Measurements from ENCODE around the gene SQSTM1.

SQSTM1 gene

DNA sequence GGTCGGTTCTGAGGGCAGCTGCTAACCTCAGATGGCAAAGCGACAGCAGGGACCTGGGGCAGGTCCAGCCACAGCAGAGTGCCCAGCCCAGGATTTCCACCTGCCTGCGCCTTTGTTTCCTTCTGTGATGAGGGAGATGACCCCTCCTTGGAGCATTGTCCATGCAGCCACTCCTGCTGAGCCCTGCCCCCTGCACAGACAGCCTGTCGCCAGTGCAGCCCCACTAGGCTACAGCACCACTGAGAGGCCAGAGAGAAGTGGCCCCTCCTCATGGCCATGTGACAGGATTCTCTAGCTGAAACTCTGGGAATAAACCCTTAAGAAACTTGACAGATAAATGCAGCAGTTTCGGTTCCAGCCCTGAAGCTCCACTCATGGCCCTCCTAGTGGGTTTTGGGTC is 48.4 kb downstream of the SQSTM1 start:
- no peak overlapping the region for H3K27ac ChIP-seq
- TF ChIP-seq, protein P1, sequence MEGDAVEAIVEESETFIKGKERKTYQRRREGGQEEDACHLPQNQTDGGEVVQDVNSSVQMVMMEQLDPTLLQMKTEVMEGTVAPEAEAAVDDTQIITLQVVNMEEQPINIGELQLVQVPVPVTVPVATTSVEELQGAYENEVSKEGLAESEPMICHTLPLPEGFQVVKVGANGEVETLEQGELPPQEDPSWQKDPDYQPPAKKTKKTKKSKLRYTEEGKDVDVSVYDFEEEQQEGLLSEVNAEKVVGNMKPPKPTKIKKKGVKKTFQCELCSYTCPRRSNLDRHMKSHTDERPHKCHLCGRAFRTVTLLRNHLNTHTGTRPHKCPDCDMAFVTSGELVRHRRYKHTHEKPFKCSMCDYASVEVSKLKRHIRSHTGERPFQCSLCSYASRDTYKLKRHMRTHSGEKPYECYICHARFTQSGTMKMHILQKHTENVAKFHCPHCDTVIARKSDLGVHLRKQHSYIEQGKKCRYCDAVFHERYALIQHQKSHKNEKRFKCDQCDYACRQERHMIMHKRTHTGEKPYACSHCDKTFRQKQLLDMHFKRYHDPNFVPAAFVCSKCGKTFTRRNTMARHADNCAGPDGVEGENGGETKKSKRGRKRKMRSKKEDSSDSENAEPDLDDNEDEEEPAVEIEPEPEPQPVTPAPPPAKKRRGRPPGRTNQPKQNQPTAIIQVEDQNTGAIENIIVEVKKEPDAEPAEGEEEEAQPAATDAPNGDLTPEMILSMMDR (conservative IDR thresholded peaks at IDR 0.05), result no peak

- H3K27ac ChIP-seq, result no peak overlapping the region
- TF ChIP-seq, protein P1 (conservative IDR thresholded peaks at IDR 0.05), result no peak
Observed at GRCh38 chr5:179869641-179870402, 49.1 kb downstream of the SQSTM1 start.

DNA sequence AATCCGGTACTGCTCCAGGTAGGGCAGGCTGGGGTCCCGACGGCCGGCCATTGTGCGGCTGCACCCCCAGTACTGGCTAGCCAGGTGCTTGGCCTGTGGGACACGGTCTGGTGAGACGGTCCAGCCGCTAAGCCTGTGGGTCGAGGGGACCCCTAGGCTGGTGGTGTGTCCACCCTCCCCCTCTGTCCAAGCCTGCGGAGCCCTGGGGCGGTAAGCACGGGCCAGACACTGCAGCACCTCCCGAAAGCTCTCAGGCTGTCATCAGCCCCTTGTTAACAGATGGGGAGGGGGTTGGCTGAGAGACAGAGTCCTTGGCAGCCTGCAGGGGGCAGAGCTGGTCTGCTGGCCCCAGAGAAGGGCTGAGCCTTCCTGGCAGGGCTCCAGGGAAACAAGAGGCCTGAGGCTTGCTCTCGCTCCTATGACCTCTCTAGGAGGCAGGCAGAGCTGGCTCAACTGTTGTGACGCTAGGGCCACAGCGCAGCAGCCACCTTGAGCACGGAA is 49.7 kb downstream of the SQSTM1 start:
- peak overlapping the region; percentile 36 for H3K27ac ChIP-seq
- TF ChIP-seq, protein P1 (conservative IDR thresholded peaks at IDR 0.05), result peak; percentile 92

- TF ChIP-seq, protein P1 (conservative IDR thresholded peaks at IDR 0.05), result no peak
- peak overlapping the region; percentile 36 for H3K27ac ChIP-seq
Observed at GRCh38 chr5:179870952-179871351, 50.2 kb downstream of the SQSTM1 start.

DNA sequence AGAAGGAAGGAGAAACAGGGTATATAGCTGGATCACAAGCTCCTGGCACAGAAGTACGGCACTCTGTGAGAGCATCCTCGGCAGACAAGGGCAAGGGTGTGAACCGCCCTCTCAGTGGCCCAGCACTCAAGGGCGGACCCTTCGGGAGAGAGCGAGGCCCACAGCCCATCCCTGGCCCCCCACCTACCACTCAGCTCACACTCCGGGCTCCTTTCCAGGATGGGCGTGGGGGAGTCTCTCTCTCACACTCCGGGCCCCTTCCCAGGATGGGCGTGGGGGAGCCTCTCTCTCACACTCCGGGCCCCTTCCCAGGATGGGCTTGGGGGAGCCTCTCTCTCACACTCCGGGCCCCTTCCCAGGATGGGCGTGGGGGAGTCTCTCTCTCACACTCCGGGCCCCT is 50.8 kb downstream of the SQSTM1 start:
- H3K27ac ChIP-seq, result peak overlapping the region; percentile 36; the same call in 1 of the 2 replicates

- TF ChIP-seq, protein P1 (conservative IDR thresholded peaks at IDR 0.05), result no peak
- H3K27ac ChIP-seq, result peak overlapping the region; percentile 18; the same call in 1 of the 2 replicates
Observed at GRCh38 chr5:179872055-179872827, 51.5 kb downstream of the SQSTM1 start.

DNA sequence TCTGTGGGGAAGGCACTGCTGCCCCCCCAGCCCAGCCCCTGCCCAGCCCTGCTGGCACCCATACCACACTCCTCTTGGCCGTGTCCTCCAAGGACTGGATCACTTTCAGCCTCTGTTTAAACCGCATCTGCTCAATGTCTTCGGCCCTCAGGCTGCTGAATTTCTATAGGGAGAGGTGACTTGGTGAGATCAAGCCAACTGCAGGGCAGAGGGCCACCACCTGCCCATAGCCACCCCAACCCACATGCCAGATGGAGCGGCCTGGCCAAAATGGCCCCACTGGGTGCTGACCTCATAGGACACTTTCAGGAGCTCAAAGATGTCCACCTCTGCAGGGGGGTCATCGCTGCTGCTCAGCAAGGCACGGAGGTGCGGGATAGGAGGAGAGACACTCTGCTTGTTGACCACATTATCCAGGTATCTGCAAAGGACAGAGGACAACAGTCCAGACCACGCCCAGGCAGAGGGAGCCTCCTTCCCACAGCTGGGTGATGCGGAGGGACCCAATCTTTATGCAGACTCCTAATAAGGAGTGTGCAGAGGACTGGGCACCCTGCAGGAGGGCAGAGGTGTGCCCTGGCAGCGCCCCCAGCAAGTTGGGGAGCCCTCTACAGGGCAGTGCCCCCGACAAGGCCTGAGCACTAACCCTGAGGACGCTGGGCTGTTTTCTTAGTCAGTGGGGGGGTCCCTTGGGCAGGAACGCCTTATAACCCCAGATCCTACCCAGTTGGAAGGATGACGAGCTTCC is 52.3 kb downstream of the SQSTM1 start:
- H3K27ac ChIP-seq, result peak overlapping the region; percentile 18; the same call in 1 of the 2 replicates
- TF ChIP-seq, protein P1 (conservative IDR thresholded peaks at IDR 0.05), result no peak
